WERI-Rb-1 (cell line): Measurements from ENCODE around the gene CEP290.

Experiments
- DNase-seq: peaks from one replicate; pipeline ENCODE4 v3.0.0-alpha.2; 2020
- H3K27ac ChIP-seq: fragments of 250-450 bp; sonication (Bioruptor Pico); 2 replicates; pipeline ENCODE4 v1.5.1; 2020; ENCODE audit warnings: mild to moderate bottlenecking, moderate library complexity
- H3K27me3 ChIP-seq: fragments of 250-450 bp; sonication (Bioruptor Pico); 2 replicates; pipeline ENCODE4 v1.5.1; 2021; ENCODE audit warnings: mild to moderate bottlenecking, low read depth, moderate library complexity; ENCODE audit not compliant: insufficient read depth, severe bottlenecking
- H3K36me3 ChIP-seq: fragments of 250-450 bp; sonication (Bioruptor Pico); 2 replicates; pipeline ENCODE4 v1.5.1; 2020; ENCODE audit warnings: mild to moderate bottlenecking, moderate library complexity
- H3K4me3 ChIP-seq: 2 replicates; pipeline ENCODE4 v1.5.1; 2011; ENCODE audit warnings: low read depth, mild to moderate bottlenecking, control low read depth, low read length
- H3K9me3 ChIP-seq: fragments of 250-450 bp; sonication (Bioruptor Pico); 2 replicates; pipeline ENCODE4 v1.5.1; 2021; ENCODE audit warnings: mild to moderate bottlenecking, moderate library complexity; ENCODE audit not compliant: severe bottlenecking
- TF ChIP-seq, protein P1 (sequence below): IDR thresholded peaks from 2 replicates; pipeline ENCODE4 v1.5.1; 2011; ENCODE audit warnings: low read depth, mild to moderate bottlenecking, control low read depth, inconsistent platforms, low read length

Gene CEP290

GRCh38 chr12:88108021-88108420, 33.9 kb downstream of the CEP290 start:
- Histone ChIP-seq H3K27ac (no peak overlapping the region), H3K9me3 (no peaks in the 10 kb centered on the region), H3K4me3 (no peak overlapping the region), H3K36me3 (peaks cover 9% of the 10 kb centered on the region), H3K27me3 (no peaks in the 10 kb centered on the region)
- no peak for DNase-seq
- TF ChIP-seq, protein P1, sequence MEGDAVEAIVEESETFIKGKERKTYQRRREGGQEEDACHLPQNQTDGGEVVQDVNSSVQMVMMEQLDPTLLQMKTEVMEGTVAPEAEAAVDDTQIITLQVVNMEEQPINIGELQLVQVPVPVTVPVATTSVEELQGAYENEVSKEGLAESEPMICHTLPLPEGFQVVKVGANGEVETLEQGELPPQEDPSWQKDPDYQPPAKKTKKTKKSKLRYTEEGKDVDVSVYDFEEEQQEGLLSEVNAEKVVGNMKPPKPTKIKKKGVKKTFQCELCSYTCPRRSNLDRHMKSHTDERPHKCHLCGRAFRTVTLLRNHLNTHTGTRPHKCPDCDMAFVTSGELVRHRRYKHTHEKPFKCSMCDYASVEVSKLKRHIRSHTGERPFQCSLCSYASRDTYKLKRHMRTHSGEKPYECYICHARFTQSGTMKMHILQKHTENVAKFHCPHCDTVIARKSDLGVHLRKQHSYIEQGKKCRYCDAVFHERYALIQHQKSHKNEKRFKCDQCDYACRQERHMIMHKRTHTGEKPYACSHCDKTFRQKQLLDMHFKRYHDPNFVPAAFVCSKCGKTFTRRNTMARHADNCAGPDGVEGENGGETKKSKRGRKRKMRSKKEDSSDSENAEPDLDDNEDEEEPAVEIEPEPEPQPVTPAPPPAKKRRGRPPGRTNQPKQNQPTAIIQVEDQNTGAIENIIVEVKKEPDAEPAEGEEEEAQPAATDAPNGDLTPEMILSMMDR, result no peak

- H3K4me3 ChIP-seq, result no peak overlapping the region
- no peak overlapping the region for H3K27ac ChIP-seq
- DNase-seq, result no peak
- TF ChIP-seq, protein P1, result no peak
- peaks cover 10% of the 10 kb centered on the region for H3K36me3 ChIP-seq
- no peaks in the 10 kb centered on the region for H3K9me3 ChIP-seq
- H3K27me3 ChIP-seq, result no peaks in the 10 kb centered on the region
These were observed 48.3 kb downstream of the CEP290 start for GRCh38 chr12:88093573-88093972.

GRCh38 chr12:88092771-88093170, 49.1 kb downstream of the CEP290 start:
- no peaks in the 10 kb centered on the region for H3K27me3 ChIP-seq
- no peaks in the 10 kb centered on the region for H3K9me3 ChIP-seq
- H3K27ac ChIP-seq, result no peak overlapping the region
- peaks cover 12% of the 10 kb centered on the region for H3K36me3 ChIP-seq
- DNase-seq, result no peak
- TF ChIP-seq, protein P1, result no peak
- H3K4me3 ChIP-seq, result no peak overlapping the region

GRCh38 chr12:88084210-88084609, 57.7 kb downstream of the CEP290 start:
- Histone ChIP-seq H3K4me3 (no peak overlapping the region), H3K9me3 (no peaks in the 10 kb centered on the region), H3K27me3 (no peaks in the 10 kb centered on the region), H3K27ac (no peak overlapping the region), H3K36me3 (peaks cover 32% of the 10 kb centered on the region)
- DNase-seq, result no peak
- TF ChIP-seq, protein P1, result no peak

GRCh38 chr12:88083634-88084033, 58.3 kb downstream of the CEP290 start:
- Histone ChIP-seq H3K36me3 (peaks cover 29% of the 10 kb centered on the region), H3K9me3 (no peaks in the 10 kb centered on the region), H3K4me3 (no peak overlapping the region), H3K27me3 (no peaks in the 10 kb centered on the region), H3K27ac (no peak overlapping the region)
- no peak for DNase-seq
- TF ChIP-seq, protein P1, result no peak

GRCh38 chr12:88081247-88081646, 60.6 kb downstream of the CEP290 start:
- H3K4me3 ChIP-seq, result no peak overlapping the region
- H3K36me3 ChIP-seq, result peaks cover 27% of the 10 kb centered on the region
- no peak overlapping the region for H3K27ac ChIP-seq
- TF ChIP-seq, protein P1, result no peak
- no peaks in the 10 kb centered on the region for H3K9me3 ChIP-seq
- no peak for DNase-seq
- no peaks in the 10 kb centered on the region for H3K27me3 ChIP-seq
